GM21786 (cell line): ENCODE data around the gene POLR3B.
"Not testable (repeated sequence)": the region's sequence is repeated elsewhere in the genome, so short reads cannot be mapped to it uniquely, and the experiment has no call there.

Experiments
- ATAC-seq: cut with Tn5 transposase; IDR thresholded peaks from one replicate; pipeline ENCODE4 v1.9.1; 2021; ENCODE audit not compliant: unreplicated experiment

Gene POLR3B

GRCh38 chr12:106459124-106459523 lies 101.6 kb downstream of the POLR3B start:
- ATAC-seq: no peak

GRCh38 chr12:106459534-106459933 lies 102.0 kb downstream of the POLR3B start:
- no peak for ATAC-seq

GRCh38 chr12:106461730-106462129 lies 104.2 kb downstream of the POLR3B start:
- no peak for ATAC-seq

- not testable (repeated sequence) for ATAC-seq
Observed at GRCh38 chr12:106465605-106466004, 108.1 kb downstream of the POLR3B start.

GRCh38 chr12:106475662-106476061 lies 118.1 kb downstream of the POLR3B start:
- ATAC-seq: not testable (repeated sequence)

GRCh38 chr12:106477627-106478026 lies 120.1 kb downstream of the POLR3B start:
- not testable (repeated sequence) for ATAC-seq

GRCh38 chr12:106480251-106480650 lies 122.7 kb downstream of the POLR3B start:
- ATAC-seq: no peak

GRCh38 chr12:106481246-106481645 lies 123.7 kb downstream of the POLR3B start:
- ATAC-seq: no peak

- ATAC-seq: no peak
Observed at GRCh38 chr12:106487664-106488063, 130.1 kb downstream of the POLR3B start.

GRCh38 chr12:106488884-106489283 lies 131.3 kb downstream of the POLR3B start:
- ATAC-seq: no peak

GRCh38 chr12:106490264-106490663 lies 132.7 kb downstream of the POLR3B start:
- no peak for ATAC-seq

- ATAC-seq: no peak
Observed at GRCh38 chr12:106492857-106493256, 135.3 kb downstream of the POLR3B start.

GRCh38 chr12:106493531-106493930 lies 136.0 kb downstream of the POLR3B start:
- ATAC-seq: no peak

GRCh38 chr12:106495354-106495965 lies 137.9 kb downstream of the POLR3B start:
- no peak for ATAC-seq

GRCh38 chr12:106498056-106498455 lies 140.5 kb downstream of the POLR3B start:
- no peak for ATAC-seq

GRCh38 chr12:106499628-106500027 lies 142.1 kb downstream of the POLR3B start:
- no peak for ATAC-seq

- ATAC-seq: no peak
Observed at GRCh38 chr12:106506691-106507090, 149.1 kb downstream of the POLR3B start.

- no peak for ATAC-seq
Observed at GRCh38 chr12:106508966-106509365, 151.4 kb downstream of the POLR3B start.

GRCh38 chr12:106511365-106511764 lies 153.8 kb downstream of the POLR3B start:
- no peak for ATAC-seq

GRCh38 chr12:106517314-106517713 lies 159.8 kb downstream of the POLR3B start:
- no peak for ATAC-seq

GRCh38 chr12:106519607-106520021 lies 162.1 kb downstream of the POLR3B start:
- ATAC-seq: no peak

GRCh38 chr12:106521901-106522300 lies 164.4 kb downstream of the POLR3B start:
- ATAC-seq: no peak

GRCh38 chr12:106522708-106523107 lies 165.2 kb downstream of the POLR3B start:
- no peak for ATAC-seq
